Mesenchymal stem cell (in vitro differentiated cells and primary cell): ENCODE measurements around the gene NUSAP1.

Experiments used
- DNase-seq: peaks from one replicate; pipeline ENCODE4 v3.0.0-alpha.2; 2013
- H2AFZ ChIP-seq: one replicate; pipeline ENCODE4 v1.6.1; 2013; ENCODE audit warnings: low read depth, mild to moderate bottlenecking, control low read depth, inconsistent platforms, low read length, moderate library complexity
- H2AK5ac ChIP-seq: 2 replicates; pipeline ENCODE4 v1.6.1; 2013; ENCODE audit warnings: low read length, moderate library complexity, mild to moderate bottlenecking, inconsistent platforms; ENCODE audit not compliant: severe bottlenecking
- H2BK120ac ChIP-seq: one replicate; pipeline ENCODE4 v1.6.1; 2013; ENCODE audit warnings: low read depth, mild to moderate bottlenecking, inconsistent platforms, low read length, moderate library complexity
- H2BK12ac ChIP-seq, 2 experiments: one replicate each; pipeline ENCODE4 v1.6.1; 2013; ENCODE audit warnings: inconsistent platforms in 2 of 2, low read length in 2 of 2, mild to moderate bottlenecking in 2 of 2, moderate library complexity in 2 of 2, control low read depth in 1 of 2
- H2BK15ac ChIP-seq: one replicate; pipeline ENCODE4 v1.6.1; 2013; ENCODE audit warnings: mild to moderate bottlenecking, low read depth, inconsistent platforms; ENCODE audit not compliant: poor library complexity, severe bottlenecking
- H2BK5ac ChIP-seq: 2 replicates; pipeline ENCODE4 v1.6.1; 2013; ENCODE audit warnings: low read depth, mild to moderate bottlenecking, low read length, control low read depth, inconsistent platforms; ENCODE audit not compliant: poor library complexity, severe bottlenecking
- H3K14ac ChIP-seq, 2 experiments: one replicate each; pipeline ENCODE4 v1.6.1; 2013; ENCODE audit warnings: inconsistent platforms in 2 of 2, low read length in 2 of 2, control low read depth in 1 of 2, mild to moderate bottlenecking in 1 of 2, moderate library complexity in 1 of 2
- H3K18ac ChIP-seq, 2 experiments: one replicate each; pipeline ENCODE4 v1.6.1; 2013; ENCODE audit warnings: inconsistent platforms in 2 of 2, low read length in 2 of 2, control low read depth in 1 of 2, low read depth in 1 of 2, mild to moderate bottlenecking in 1 of 2
- H3K23ac ChIP-seq, 2 experiments: one replicate each; pipeline ENCODE4 v1.6.1; 2013; ENCODE audit warnings: inconsistent platforms in 2 of 2, low read length in 2 of 2, mild to moderate bottlenecking in 2 of 2, moderate library complexity in 2 of 2, control low read depth in 1 of 2
- H3K27ac ChIP-seq: 2 replicates; pipeline ENCODE4 v1.5.1; 2013; ENCODE audit warnings: mild to moderate bottlenecking, moderate library complexity, low read length, control low read depth, inconsistent platforms; ENCODE audit not compliant: poor library complexity, severe bottlenecking
- H3K27me3 ChIP-seq, 2 experiments: 2 replicates each; pipeline versions ENCODE4 v1.6.1 to v1.7.0; 2013; ENCODE audit warnings: low read length in 2 of 2, mild to moderate bottlenecking in 2 of 2, moderate library complexity in 2 of 2, control low read depth in 1 of 2, inconsistent platforms in 1 of 2; ENCODE audit not compliant: control insufficient read depth in 1 of 2, insufficient read depth in 1 of 2
- H3K36me3 ChIP-seq, 2 experiments: 2 replicates each; pipeline versions ENCODE4 v1.6.1 to v1.7.0; 2013; ENCODE audit warnings: low read length in 2 of 2, control low read depth in 1 of 2, inconsistent platforms in 1 of 2, low read depth in 1 of 2, mild to moderate bottlenecking in 1 of 2; ENCODE audit not compliant: insufficient read depth in 2 of 2, control insufficient read depth in 1 of 2
- H3K4ac ChIP-seq, 2 experiments: one replicate each; pipeline ENCODE4 v1.6.1; 2013; ENCODE audit warnings: inconsistent platforms in 2 of 2, low read length in 2 of 2, mild to moderate bottlenecking in 2 of 2, moderate library complexity in 2 of 2, control low read depth in 1 of 2, low read depth in 1 of 2
- H3K4me1 ChIP-seq: 2 replicates; pipeline ENCODE4 v1.6.1; 2013; ENCODE audit warnings: low read depth, low read length, control low read depth; ENCODE audit not compliant: control insufficient read depth, insufficient read depth
- H3K4me2 ChIP-seq: 2 replicates; pipeline ENCODE4 v1.6.1; 2013; ENCODE audit warnings: low read length, mild to moderate bottlenecking, inconsistent platforms; ENCODE audit not compliant: poor library complexity, severe bottlenecking
- H3K4me3 ChIP-seq, 2 experiments: 2 replicates each; pipeline versions ENCODE4 v1.5.1 to v1.7.0; 2013; ENCODE audit warnings: low read length in 2 of 2, mild to moderate bottlenecking in 2 of 2, control low read depth in 1 of 2, low read depth in 1 of 2; ENCODE audit not compliant: insufficient read depth in 1 of 2
- H3K79me1 ChIP-seq: replicated peaks from 2 replicates; pipeline ENCODE4 v1.6.1; 2013; ENCODE audit warnings: mild to moderate bottlenecking, control low read depth, low read length, inconsistent platforms; ENCODE audit not compliant: poor library complexity, severe bottlenecking
- H3K9ac ChIP-seq: 2 replicates; pipeline ENCODE4 v1.7.0; 2013; ENCODE audit warnings: mild to moderate bottlenecking, low read length, moderate library complexity
- H3K9me3 ChIP-seq: 2 replicates; pipeline ENCODE4 v1.7.0; 2013; ENCODE audit warnings: mild to moderate bottlenecking, low read length; ENCODE audit not compliant: control insufficient read depth
- H4K8ac ChIP-seq: one replicate; pipeline ENCODE4 v1.6.1; 2013; ENCODE audit warnings: inconsistent platforms, mild to moderate bottlenecking, low read length, moderate library complexity
- H4K91ac ChIP-seq: one replicate; pipeline ENCODE4 v1.6.1; 2013; ENCODE audit warnings: mild to moderate bottlenecking, low read length, inconsistent platforms
- WGBS: methylation state at CpG from one replicate; pipeline ENCODE4 v1.1.7; 2013; ENCODE audit warnings: mixed read lengths; 5-methylcytosine and 5-hydroxymethylcytosine counted together

The NUSAP1 gene

DNA sequence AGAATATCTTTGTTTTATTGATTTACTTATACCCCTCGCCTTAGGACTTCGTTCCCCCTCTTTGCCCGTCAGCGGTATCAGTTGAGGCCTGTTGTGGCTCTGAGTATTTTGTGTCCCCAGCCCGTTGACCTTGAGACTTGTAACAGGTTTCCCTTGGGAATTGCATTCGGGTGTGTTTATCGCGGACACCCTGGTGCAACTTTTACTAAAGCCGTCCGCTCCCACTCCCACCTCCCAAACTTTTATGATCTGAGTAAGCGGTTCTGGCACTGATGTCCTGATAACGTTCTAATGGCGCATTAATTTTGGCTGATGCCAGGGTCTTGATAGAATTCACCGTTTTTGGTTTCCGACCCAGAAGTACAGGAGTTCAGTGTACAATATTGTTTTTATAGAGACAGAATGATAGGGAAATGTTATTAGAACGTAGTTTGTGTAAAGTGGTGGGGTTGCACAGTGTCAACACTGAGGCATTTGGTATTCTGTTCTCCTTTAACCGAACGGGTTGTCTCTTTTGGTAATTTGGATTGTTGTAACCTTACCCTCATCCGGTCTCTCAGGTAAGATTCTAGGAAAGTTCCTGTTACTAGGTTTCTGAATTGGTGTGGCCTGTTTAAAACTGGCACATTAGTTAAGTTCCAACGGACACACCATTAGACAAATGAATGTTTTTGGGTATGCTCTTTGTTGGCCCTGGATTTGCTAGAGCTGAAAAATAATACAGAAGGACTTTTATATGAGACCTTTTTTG lies 48.1 kb upstream of the NUSAP1 start:
- DNase-seq = peak; percentile 33

DNA sequence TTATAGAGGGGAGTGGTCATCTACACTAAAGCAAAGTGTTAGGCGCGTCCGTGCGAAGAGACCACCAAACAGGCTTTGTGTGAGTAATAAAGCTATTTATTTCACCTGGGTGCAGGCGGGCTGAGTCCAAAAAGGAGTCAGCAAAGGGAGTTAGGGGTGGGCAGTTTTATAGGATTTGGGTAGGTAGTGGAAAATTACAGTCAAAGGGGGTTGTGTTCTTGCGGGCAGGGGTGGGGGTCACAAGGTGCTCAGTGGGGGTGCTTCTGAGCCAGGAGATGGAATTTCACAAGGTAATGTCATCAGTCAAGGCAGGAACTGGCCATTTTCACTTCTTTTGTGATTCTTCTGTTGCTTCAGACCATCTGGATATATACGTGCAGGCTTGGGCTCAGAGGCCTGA lies 47.4 kb upstream of the NUSAP1 start:
- H2BK15ac ChIP-seq = no peak overlapping the region
- peak overlapping the region in 1 of 2 experiments; percentile 99 for H3K4me3 ChIP-seq
- DNase-seq = no peak
- peak overlapping the region; percentile 99 for H3K9ac ChIP-seq
- H3K4me2 ChIP-seq = peak overlapping the region; percentile 72
- H3K9me3 ChIP-seq = no peaks in the 10 kb centered on the region
- no peak overlapping the region for H3K27ac ChIP-seq
- H2AFZ ChIP-seq = no peak overlapping the region
- H2BK5ac ChIP-seq = no peak overlapping the region
- peaks cover 6% of the 10 kb centered on the region for H3K4me1 ChIP-seq
- H4K8ac ChIP-seq = no peak overlapping the region
- H4K91ac ChIP-seq = no peak overlapping the region
- no peak overlapping the region for H3K14ac ChIP-seq
- no peak overlapping the region for H2BK12ac ChIP-seq
- H3K4ac ChIP-seq = no peak overlapping the region
- H3K27me3 ChIP-seq = no peaks in the 10 kb centered on the region
- peaks cover 17 to 48% of the 10 kb centered on the region in 2 experiments for H3K36me3 ChIP-seq
- no peak overlapping the region for H2BK120ac ChIP-seq
- peaks cover 10% of the 10 kb centered on the region for H3K79me1 ChIP-seq
- 40% methylated on average over 7 of the region's 7 CpGs for WGBS
- H3K18ac ChIP-seq = no peak overlapping the region
- no peak overlapping the region for H2AK5ac ChIP-seq
- H3K23ac ChIP-seq = no peak overlapping the region

More for the DNA sequence above, 48.1 kb upstream of the NUSAP1 start:
- no peak overlapping the region for H2AFZ ChIP-seq
- 2% methylated on average over 20 of the region's 20 CpGs for WGBS
- H2BK120ac ChIP-seq = peak overlapping the region; percentile 77
- no peak overlapping the region for H3K14ac ChIP-seq
- H3K18ac ChIP-seq = peak overlapping the region; percentile 89 to 93
- peak overlapping the region in 1 of 2 experiments; percentile 99 for H3K4ac ChIP-seq
- H2BK12ac ChIP-seq = peak overlapping the region in 1 of 2 experiments; percentile 15
- H4K91ac ChIP-seq = no peak overlapping the region
- H3K79me1 ChIP-seq = peaks cover 8% of the 10 kb centered on the region
- H3K27ac ChIP-seq = peak overlapping the region; percentile 51
- no peaks in the 10 kb centered on the region for H3K27me3 ChIP-seq
- no peak overlapping the region for H3K23ac ChIP-seq
- H2BK15ac ChIP-seq = no peak overlapping the region
- peaks cover 6% of the 10 kb centered on the region for H3K4me1 ChIP-seq
- peak overlapping the region; percentile 72 for H3K4me2 ChIP-seq
- H3K4me3 ChIP-seq = peak overlapping the region; percentile 92 to 99
- H2BK5ac ChIP-seq = no peak overlapping the region
- H3K36me3 ChIP-seq = peaks cover 18 to 50% of the 10 kb centered on the region in 2 experiments
- no peaks in the 10 kb centered on the region for H3K9me3 ChIP-seq
- H2AK5ac ChIP-seq = no peak overlapping the region
- peak overlapping the region; percentile 99 for H3K9ac ChIP-seq
- H4K8ac ChIP-seq = no peak overlapping the region

DNA sequence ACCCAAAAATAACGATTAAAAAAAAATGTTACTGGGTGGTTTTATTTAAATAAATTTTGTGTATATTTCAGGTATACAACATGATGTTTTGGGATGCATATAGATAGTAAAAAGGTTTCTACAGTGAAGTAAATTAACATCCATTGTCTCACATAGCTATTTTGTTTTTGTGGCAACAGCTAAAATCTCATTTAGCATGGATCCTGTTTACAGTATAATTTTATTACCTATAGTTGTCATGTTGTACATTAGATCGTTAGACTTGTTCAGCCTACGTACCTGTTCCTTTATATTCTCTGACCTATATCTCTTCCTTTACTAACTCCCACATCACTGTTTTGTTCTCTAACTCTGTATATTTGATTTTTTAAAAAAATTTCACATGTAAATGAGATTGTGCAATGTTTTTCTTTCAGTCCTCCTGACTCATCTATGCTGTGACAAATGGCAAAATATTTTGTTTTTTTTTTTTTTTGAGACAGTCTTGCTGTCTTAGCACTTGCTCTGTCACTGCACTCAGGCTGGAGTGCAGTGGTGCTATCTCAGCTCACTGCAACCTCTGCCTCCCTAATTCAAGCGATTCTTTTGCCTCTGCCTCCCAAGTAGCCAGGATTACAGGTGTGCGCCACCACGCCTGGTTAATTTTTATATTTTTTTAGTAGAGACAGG lies 45.9 kb upstream of the NUSAP1 start:
- H4K8ac ChIP-seq = no peak overlapping the region
- H2AK5ac ChIP-seq = no peak overlapping the region
- H3K4me2 ChIP-seq = no peak overlapping the region
- H2BK120ac ChIP-seq = no peak overlapping the region
- H2BK15ac ChIP-seq = no peak overlapping the region
- no peak overlapping the region for H3K4ac ChIP-seq
- H3K9ac ChIP-seq = no peak overlapping the region
- H3K79me1 ChIP-seq = peaks cover 17% of the 10 kb centered on the region
- H3K36me3 ChIP-seq = peaks cover 27 to 63% of the 10 kb centered on the region in 2 experiments
- no peaks in the 10 kb centered on the region for H3K9me3 ChIP-seq
- H2AFZ ChIP-seq = no peak overlapping the region
- no peak overlapping the region for H3K18ac ChIP-seq
- peaks cover 4% of the 10 kb centered on the region for H3K4me1 ChIP-seq
- H3K14ac ChIP-seq = no peak overlapping the region
- no peak overlapping the region for H2BK12ac ChIP-seq
- peak; percentile 63 for DNase-seq
- H3K27ac ChIP-seq = no peak overlapping the region
- no peaks in the 10 kb centered on the region for H3K27me3 ChIP-seq
- 100% methylated on average over 3 of the region's 6 CpGs for WGBS
- peak overlapping the region in 1 of 2 experiments; percentile 32 for H3K4me3 ChIP-seq
- no peak overlapping the region for H3K23ac ChIP-seq
- H4K91ac ChIP-seq = no peak overlapping the region
- no peak overlapping the region for H2BK5ac ChIP-seq

DNA sequence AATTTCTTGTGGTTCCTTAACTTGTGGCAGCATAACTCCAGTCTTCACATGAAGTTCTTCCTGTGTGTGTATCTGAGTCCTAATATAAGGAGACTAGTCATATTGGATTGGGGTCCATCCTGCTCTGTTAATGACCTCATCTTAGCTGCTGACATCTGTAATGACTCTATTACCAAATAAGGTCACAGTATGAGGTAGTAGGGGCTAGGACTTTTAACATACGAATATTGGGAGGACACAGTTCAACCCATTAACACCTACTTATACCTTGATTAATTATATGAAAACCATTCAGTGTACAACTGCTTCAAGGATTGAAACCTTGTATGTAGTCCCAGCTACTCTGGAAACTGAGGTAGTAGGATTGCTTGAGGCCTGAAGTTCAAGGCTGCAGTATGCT lies 44.2 kb upstream of the NUSAP1 start:
- H2BK15ac ChIP-seq = no peak overlapping the region
- H3K36me3 ChIP-seq = peaks cover 29 to 74% of the 10 kb centered on the region in 2 experiments
- no peak overlapping the region for H2AFZ ChIP-seq
- H2BK120ac ChIP-seq = no peak overlapping the region
- no peak overlapping the region for H3K4ac ChIP-seq
- H3K27ac ChIP-seq = no peak overlapping the region
- H3K18ac ChIP-seq = no peak overlapping the region
- DNase-seq = no peak
- no peak overlapping the region for H2BK5ac ChIP-seq
- H3K4me3 ChIP-seq = no peak overlapping the region
- H3K14ac ChIP-seq = no peak overlapping the region
- H3K79me1 ChIP-seq = peaks cover 18% of the 10 kb centered on the region
- no peak overlapping the region for H3K23ac ChIP-seq
- no peak overlapping the region for H4K8ac ChIP-seq
- no peak overlapping the region for H2AK5ac ChIP-seq
- peaks cover 1% of the 10 kb centered on the region for H3K4me1 ChIP-seq
- H4K91ac ChIP-seq = no peak overlapping the region
- no CpG with 5 or more reads among the region's 1 CpG for WGBS
- no peaks in the 10 kb centered on the region for H3K9me3 ChIP-seq
- no peaks in the 10 kb centered on the region for H3K27me3 ChIP-seq
- H3K9ac ChIP-seq = no peak overlapping the region
- no peak overlapping the region for H2BK12ac ChIP-seq
- no peak overlapping the region for H3K4me2 ChIP-seq
